SIG-M5 treated with dmso at 0.1 percent for 504 hours (cell line): ENCODE results near the gene NOB1.
"Not testable (repeated sequence)": the region's sequence is repeated elsewhere in the genome, so short reads cannot be mapped to it uniquely, and the experiment has no call there.

ENCODE experiments used
- DNase-seq: peaks from one replicate; lab custom pipeline; 2025; ENCODE audit not compliant: unreplicated experiment; lab: John Stamatoyannopoulos, UW

Gene NOB1

GRCh38 chr16:69754469-69755310 is at the start of gene NOB1:
Gene NOB1 (minus strand): TSS chr16:69754926. CDS start chr16:69754910, 16 bp downstream.
- DNase-seq = peak; percentile 91

- DNase-seq = no peak
These were observed 49.6 kb upstream of the NOB1 start for GRCh38 chr16:69804297-69804696.

GRCh38 chr16:69799611-69800031 is 44.9 kb upstream of the NOB1 start:
- DNase-seq = no peak

GRCh38 chr16:69798466-69798865 is 43.7 kb upstream of the NOB1 start:
- DNase-seq = no peak

GRCh38 chr16:69796285-69797118 is 41.8 kb upstream of the NOB1 start:
- peak; percentile 35 for DNase-seq

GRCh38 chr16:69794486-69794885 is 39.8 kb upstream of the NOB1 start:
- DNase-seq = no peak

- DNase-seq = no peak
These were observed 38.8 kb upstream of the NOB1 start for GRCh38 chr16:69793526-69793925.

- DNase-seq = not testable (repeated sequence)
These were observed 36.7 kb upstream of the NOB1 start for GRCh38 chr16:69791391-69791847.

GRCh38 chr16:69787883-69788282 is 33.2 kb upstream of the NOB1 start:
- no peak for DNase-seq

- no peak for DNase-seq
These were observed 29.9 kb upstream of the NOB1 start for GRCh38 chr16:69784586-69784985.

GRCh38 chr16:69781118-69781517 is 26.4 kb upstream of the NOB1 start:
- DNase-seq = no peak

- no peak for DNase-seq
These were observed 25.0 kb upstream of the NOB1 start for GRCh38 chr16:69779724-69780123.

GRCh38 chr16:69775563-69775962 is 20.8 kb upstream of the NOB1 start:
- DNase-seq = no peak

GRCh38 chr16:69773260-69773947 is 18.7 kb upstream of the NOB1 start:
- no peak for DNase-seq

- no peak for DNase-seq
These were observed 16.9 kb upstream of the NOB1 start for GRCh38 chr16:69771651-69771967.

GRCh38 chr16:69769404-69769803 is 14.7 kb upstream of the NOB1 start:
- DNase-seq = no peak

GRCh38 chr16:69768666-69769065 is 13.9 kb upstream of the NOB1 start:
- DNase-seq = no peak

GRCh38 chr16:69767459-69768229 is 12.9 kb upstream of the NOB1 start:
- no peak for DNase-seq

GRCh38 chr16:69763599-69763942 is 8.8 kb upstream of the NOB1 start:
- DNase-seq = no peak

GRCh38 chr16:69762814-69763598 is 8.3 kb upstream of the NOB1 start:
- DNase-seq = peak; percentile 42
